Hepatocyte (in vitro differentiated cells): Measurements from ENCODE around the gene ICAM4. TPM values are rescaled to one million over a fixed set of nuclear protein-coding genes. Genes with fewer than 3 reads are reported as not detected.
A peak's percentile ranks its signal among the peaks of the same experiment; 100 is the strongest.

ENCODE experiments used
- DNase-seq: peaks from one replicate; pipeline ENCODE4 v3.0.0-alpha.2; 2016; ENCODE audit warnings: low spot score
- H2AFZ ChIP-seq: fragments of 200-600 bp; sonication (generic); 2 replicates; pipeline ENCODE4 v1.6.0; 2016; ENCODE audit warnings: antibody characterized with exemption, mild to moderate bottlenecking
- H3K27ac ChIP-seq: fragments of 200-600 bp; sonication (generic); 2 replicates; pipeline ENCODE4 v1.5.1; 2016; ENCODE audit warnings: mild to moderate bottlenecking
- H3K27me3 ChIP-seq: fragments of 200-600 bp; sonication (generic); 2 replicates; pipeline ENCODE4 v1.6.1; 2016
- H3K36me3 ChIP-seq: fragments of 200-600 bp; sonication (generic); replicated peaks from 2 replicates; pipeline ENCODE4 v1.5.1; 2016; ENCODE audit warnings: low read depth; ENCODE audit not compliant: insufficient read depth
- H3K4me1 ChIP-seq: fragments of 200-600 bp; sonication (generic); 2 replicates; pipeline ENCODE4 v1.5.1; 2016; ENCODE audit warnings: mild to moderate bottlenecking, moderate library complexity; ENCODE audit not compliant: insufficient read depth
- H3K4me2 ChIP-seq: fragments of 200-600 bp; sonication (generic); 2 replicates; pipeline ENCODE4 v1.6.0; 2016
- H3K4me3 ChIP-seq: fragments of 200-600 bp; sonication (generic); 2 replicates; pipeline ENCODE4 v1.5.1; 2016; ENCODE audit warnings: mild to moderate bottlenecking
- H3K79me2 ChIP-seq: fragments of 200-600 bp; sonication (generic); 2 replicates; pipeline ENCODE4 v1.6.0; 2017; ENCODE audit warnings: mild to moderate bottlenecking
- H3K9me2 ChIP-seq: fragments of 200-600 bp; sonication (generic); replicated peaks from 2 replicates; pipeline ENCODE4 v1.6.0; 2017; ENCODE audit warnings: mild to moderate bottlenecking; ENCODE audit not compliant: insufficient read depth
- H3K9me3 ChIP-seq: fragments of 200-600 bp; sonication (generic); 2 replicates; pipeline ENCODE4 v1.5.1; 2016; ENCODE audit warnings: low read depth, mild to moderate bottlenecking
- H4K20me1 ChIP-seq: fragments of 200-600 bp; sonication (generic); 2 replicates; pipeline ENCODE4 v1.6.0; 2016; ENCODE audit warnings: mild to moderate bottlenecking; ENCODE audit not compliant: insufficient read depth, poor library complexity, severe bottlenecking
- EZH2 ChIP-seq: fragments of 200-600 bp; sonication (generic); IDR thresholded peaks from 2 replicates; pipeline ENCODE4 v1.6.1; 2016; ENCODE audit warnings: antibody characterized with exemption, mild to moderate bottlenecking, borderline replicate concordance
- EZH2phosphoT487 ChIP-seq: fragments of 200-600 bp; sonication (generic); IDR thresholded peaks from one replicate; pipeline ENCODE4 v1.6.1; 2018; ENCODE audit warnings: antibody characterized with exemption, mild to moderate bottlenecking, low read depth, moderate library complexity; ENCODE audit not compliant: unreplicated experiment, severe bottlenecking
- WGBS: methylation state at CpG from one replicate; pipeline ENCODE4 v1.1.6; 2016; ENCODE audit warnings: low lambda C conversion rate; ENCODE audit errors: missing lambda C conversion rate; 5-methylcytosine and 5-hydroxymethylcytosine counted together
- polyA plus RNA-seq: library from polyadenylated mRNA; unstranded; fragments of >200 nt; fragmentation: Nextera tagmentation; extraction: Ambion mirVana; gene quantifications from 2 replicates; pipeline ENCODE4 v1.2.1, GENCODE V29; 2016
- total RNA-seq: library from RNA; depleted of rRNA; stranded (reverse); fragments of >200 nt; gene quantifications from 2 replicates; pipeline ENCODE4 v1.2.3, GENCODE V29; 2014
- TF ChIP-seq, protein P1 (sequence below): fragments of 200-600 bp; sonication (generic); IDR thresholded peaks from 2 replicates; pipeline ENCODE4 v1.5.1; 2016; ENCODE audit warnings: antibody characterized with exemption, mild to moderate bottlenecking; ENCODE audit not compliant: poor library complexity

The ICAM4 gene
- total and polyA plus RNA-seq, 2 experiments from 2014 or later = 1.6 to 4.5 TPM

DNA sequence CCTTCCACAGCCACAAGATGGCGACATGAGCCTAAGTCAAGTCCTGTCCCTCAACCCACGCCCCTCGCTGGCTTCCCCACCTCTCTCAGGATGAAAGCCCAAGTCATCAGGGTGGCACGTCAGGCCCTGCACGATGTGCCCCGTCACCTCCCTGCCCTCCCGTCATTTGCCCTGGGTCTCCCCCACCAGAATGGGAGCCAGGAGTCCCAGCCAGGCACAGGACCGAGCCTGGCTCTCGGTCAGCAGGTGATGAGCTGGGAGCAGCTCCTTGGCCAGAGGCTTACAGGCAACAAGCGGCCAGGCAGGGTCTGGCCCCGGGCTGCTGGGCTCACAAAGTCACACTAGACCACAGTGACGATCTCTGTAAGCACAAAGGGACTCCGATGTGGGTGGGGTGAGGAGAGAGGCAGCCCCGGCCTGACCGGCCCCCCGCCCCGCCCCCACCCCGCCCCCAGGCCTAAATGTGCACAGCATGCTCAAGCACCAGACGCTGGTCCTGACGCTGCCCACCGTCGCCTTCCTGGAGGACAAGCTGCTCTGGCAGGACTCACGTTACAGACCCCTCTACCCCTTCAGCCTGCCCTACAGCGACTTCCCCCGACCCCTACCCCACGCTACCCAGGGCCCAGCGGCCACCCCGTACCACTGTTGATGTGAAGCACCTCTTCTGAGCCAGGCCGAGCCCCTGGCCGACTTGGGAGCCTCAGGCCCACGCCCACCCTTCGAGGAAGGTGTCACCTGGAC is 27.4 kb upstream of the ICAM4 start:
- Histone ChIP-seq H3K9me3 (no peaks in the 10 kb centered on the region), H3K4me2 (no peak overlapping the region), H3K27me3 (no peaks in the 10 kb centered on the region), H3K36me3 (no peaks in the 10 kb centered on the region), H2AFZ (no peak overlapping the region), H3K9me2 (no peaks in the 10 kb centered on the region), H3K4me3 (no peak overlapping the region), H3K27ac (peak overlapping the region; percentile 83), H4K20me1 (no peaks in the 10 kb centered on the region), H3K4me1 (no peaks in the 10 kb centered on the region), H3K79me2 (no peaks in the 10 kb centered on the region)
- TF ChIP-seq EZH2phosphoT487 = no peak
- TF ChIP-seq, protein P1, sequence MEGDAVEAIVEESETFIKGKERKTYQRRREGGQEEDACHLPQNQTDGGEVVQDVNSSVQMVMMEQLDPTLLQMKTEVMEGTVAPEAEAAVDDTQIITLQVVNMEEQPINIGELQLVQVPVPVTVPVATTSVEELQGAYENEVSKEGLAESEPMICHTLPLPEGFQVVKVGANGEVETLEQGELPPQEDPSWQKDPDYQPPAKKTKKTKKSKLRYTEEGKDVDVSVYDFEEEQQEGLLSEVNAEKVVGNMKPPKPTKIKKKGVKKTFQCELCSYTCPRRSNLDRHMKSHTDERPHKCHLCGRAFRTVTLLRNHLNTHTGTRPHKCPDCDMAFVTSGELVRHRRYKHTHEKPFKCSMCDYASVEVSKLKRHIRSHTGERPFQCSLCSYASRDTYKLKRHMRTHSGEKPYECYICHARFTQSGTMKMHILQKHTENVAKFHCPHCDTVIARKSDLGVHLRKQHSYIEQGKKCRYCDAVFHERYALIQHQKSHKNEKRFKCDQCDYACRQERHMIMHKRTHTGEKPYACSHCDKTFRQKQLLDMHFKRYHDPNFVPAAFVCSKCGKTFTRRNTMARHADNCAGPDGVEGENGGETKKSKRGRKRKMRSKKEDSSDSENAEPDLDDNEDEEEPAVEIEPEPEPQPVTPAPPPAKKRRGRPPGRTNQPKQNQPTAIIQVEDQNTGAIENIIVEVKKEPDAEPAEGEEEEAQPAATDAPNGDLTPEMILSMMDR = peak; percentile 78
- peak; percentile 95 for DNase-seq
- 65% methylated on average over 22 of the region's 32 CpGs for WGBS

DNA sequence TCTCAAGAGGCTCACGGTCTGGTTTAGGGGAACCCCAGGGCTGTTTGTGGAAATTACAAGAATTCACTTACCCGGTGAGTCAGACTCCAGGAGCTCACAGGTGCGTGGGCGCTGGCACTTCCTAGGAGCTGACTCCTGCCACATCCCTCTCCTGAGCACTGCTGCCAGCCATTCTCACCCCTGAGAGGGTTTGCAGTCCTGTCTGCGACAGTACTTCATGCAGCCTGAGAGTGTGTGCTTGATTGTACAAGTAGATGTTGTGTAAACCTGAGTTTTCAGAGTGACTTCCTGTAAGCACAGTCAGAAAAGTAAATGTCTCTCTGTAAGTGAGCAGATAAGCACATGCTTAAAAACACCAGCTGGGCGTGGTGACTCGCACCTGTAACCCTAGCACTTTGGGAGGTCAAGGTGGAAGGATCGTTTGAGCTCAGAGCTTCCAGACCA is 26.6 kb upstream of the ICAM4 start:
- no peak overlapping the region for H2AFZ ChIP-seq
- peak; percentile 56 for DNase-seq
- H4K20me1 ChIP-seq = no peaks in the 10 kb centered on the region
- H3K4me1 ChIP-seq = no peaks in the 10 kb centered on the region
- no peaks in the 10 kb centered on the region for H3K79me2 ChIP-seq
- H3K27ac ChIP-seq = peak overlapping the region; percentile 83
- no peaks in the 10 kb centered on the region for H3K27me3 ChIP-seq
- no peak overlapping the region for H3K4me3 ChIP-seq
- H3K4me2 ChIP-seq = no peak overlapping the region
- H3K9me2 ChIP-seq = no peaks in the 10 kb centered on the region
- H3K9me3 ChIP-seq = no peaks in the 10 kb centered on the region
- TF ChIP-seq EZH2 (no peak), EZH2phosphoT487 (no peak)
- TF ChIP-seq, protein P1 = no peak
- WGBS = 83% methylated on average over 8 of the region's 8 CpGs
- no peaks in the 10 kb centered on the region for H3K36me3 ChIP-seq

DNA sequence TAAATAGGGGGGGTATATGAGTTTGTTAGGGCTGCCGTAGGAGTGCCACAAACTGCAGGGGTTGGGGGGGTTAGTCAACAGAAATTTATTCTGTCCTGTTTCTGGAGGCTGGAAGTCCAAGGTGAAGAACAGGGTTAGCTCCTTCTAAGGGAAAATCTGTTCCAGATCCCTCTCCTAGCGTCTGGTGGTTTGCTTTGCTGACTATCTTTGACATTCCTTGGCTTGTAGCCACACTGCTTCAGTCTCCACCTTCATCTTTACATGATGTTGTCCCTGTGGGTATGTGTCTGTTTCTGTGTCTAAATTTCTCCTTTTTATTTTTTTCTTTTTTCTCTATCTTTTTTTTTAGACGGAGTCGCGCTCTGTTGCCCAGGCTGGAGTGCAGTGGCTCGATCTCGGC is 24.0 kb upstream of the ICAM4 start:
- H3K79me2 ChIP-seq = no peaks in the 10 kb centered on the region
- H2AFZ ChIP-seq = no peak overlapping the region
- DNase-seq = no peak

More for the DNA sequence above, 24.0 kb upstream of the ICAM4 start:
- Histone ChIP-seq H3K36me3 (no peaks in the 10 kb centered on the region), H3K27ac (no peak overlapping the region), H3K27me3 (no peaks in the 10 kb centered on the region), H3K9me3 (no peaks in the 10 kb centered on the region), H3K4me3 (no peak overlapping the region), H3K4me2 (no peak overlapping the region), H3K4me1 (no peaks in the 10 kb centered on the region), H3K9me2 (no peaks in the 10 kb centered on the region), H4K20me1 (no peaks in the 10 kb centered on the region)
- 84% methylated on average over 7 of the region's 7 CpGs for WGBS
- TF ChIP-seq EZH2 (no peak), EZH2phosphoT487 (no peak)
- TF ChIP-seq, protein P1 = no peak
